Measurements from ENCODE around the gene GMEB2. TPM values are rescaled to one million over a fixed set of nuclear protein-coding genes. Genes with fewer than 3 reads are reported as not detected.
A peak's percentile ranks its signal among the peaks of the same experiment; 100 is the strongest.

GMEB2 gene
- total and polyA plus RNA-seq, 11 donors, result 4.3 to 10.0 (median 6.1) TPM

GRCh38 chr20:63570281-63571086 lies 56.4 kb downstream of the GMEB2 start:
- intact Hi-C loops (cut with DNase I), result no loop called here
- peak in 1 of 5 donors; percentile 19 for DNase-seq

GRCh38 chr20:63568986-63569949 lies 57.6 kb downstream of the GMEB2 start:
- DNase-seq (no peak), ATAC-seq (no peak)
- 91 to 94% (median 92%) methylated on average over 23 to 46 of the region's 46 CpGs for WGBS, 4 donors
- intact Hi-C loops (cut with DNase I), result no loop called here
- Histone ChIP-seq H3K36me3 (peaks cover 0 to 59% (median 19%) of the 10 kb centered on the region in 9 donors), H3K27me3 (peaks cover 0 to 10% (median 0%) of the 10 kb centered on the region in 9 donors), H3K4me1 (peaks cover 0 to 47% (median 11%) of the 10 kb centered on the region in 12 donors), H3K27ac (no peak overlapping the region), H3K9me3 (no peaks in the 10 kb centered on the region), H3K4me3 (peak overlapping the region in 1 of 12 donors; percentile 39)
- TF ChIP-seq, protein P1, sequence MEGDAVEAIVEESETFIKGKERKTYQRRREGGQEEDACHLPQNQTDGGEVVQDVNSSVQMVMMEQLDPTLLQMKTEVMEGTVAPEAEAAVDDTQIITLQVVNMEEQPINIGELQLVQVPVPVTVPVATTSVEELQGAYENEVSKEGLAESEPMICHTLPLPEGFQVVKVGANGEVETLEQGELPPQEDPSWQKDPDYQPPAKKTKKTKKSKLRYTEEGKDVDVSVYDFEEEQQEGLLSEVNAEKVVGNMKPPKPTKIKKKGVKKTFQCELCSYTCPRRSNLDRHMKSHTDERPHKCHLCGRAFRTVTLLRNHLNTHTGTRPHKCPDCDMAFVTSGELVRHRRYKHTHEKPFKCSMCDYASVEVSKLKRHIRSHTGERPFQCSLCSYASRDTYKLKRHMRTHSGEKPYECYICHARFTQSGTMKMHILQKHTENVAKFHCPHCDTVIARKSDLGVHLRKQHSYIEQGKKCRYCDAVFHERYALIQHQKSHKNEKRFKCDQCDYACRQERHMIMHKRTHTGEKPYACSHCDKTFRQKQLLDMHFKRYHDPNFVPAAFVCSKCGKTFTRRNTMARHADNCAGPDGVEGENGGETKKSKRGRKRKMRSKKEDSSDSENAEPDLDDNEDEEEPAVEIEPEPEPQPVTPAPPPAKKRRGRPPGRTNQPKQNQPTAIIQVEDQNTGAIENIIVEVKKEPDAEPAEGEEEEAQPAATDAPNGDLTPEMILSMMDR (IDR thresholded peaks at IDR 0.05), result no peak
- no peak for TF ChIP-seq POLR2A (IDR thresholded peaks at IDR 0.05)

More at GRCh38 chr20:63570281-63571086, 56.4 kb downstream of the GMEB2 start:
- no peak for ATAC-seq
- TF ChIP-seq, protein P1 (IDR thresholded peaks at IDR 0.05), result no peak
- TF ChIP-seq POLR2A (IDR thresholded peaks at IDR 0.05), result no peak
- Histone ChIP-seq H3K4me3 (no peak overlapping the region), H3K27me3 (peaks cover 0 to 10% (median 0%) of the 10 kb centered on the region in 9 donors), H3K9me3 (no peaks in the 10 kb centered on the region), H3K36me3 (peaks cover 0 to 47% (median 15%) of the 10 kb centered on the region in 9 donors), H3K4me1 (peaks cover 0 to 56% (median 16%) of the 10 kb centered on the region in 12 donors), H3K27ac (no peak overlapping the region)
- WGBS, 4 donors, result 92 to 95% (median 93%) methylated on average over 9 to 28 of the region's 28 CpGs

DNA sequence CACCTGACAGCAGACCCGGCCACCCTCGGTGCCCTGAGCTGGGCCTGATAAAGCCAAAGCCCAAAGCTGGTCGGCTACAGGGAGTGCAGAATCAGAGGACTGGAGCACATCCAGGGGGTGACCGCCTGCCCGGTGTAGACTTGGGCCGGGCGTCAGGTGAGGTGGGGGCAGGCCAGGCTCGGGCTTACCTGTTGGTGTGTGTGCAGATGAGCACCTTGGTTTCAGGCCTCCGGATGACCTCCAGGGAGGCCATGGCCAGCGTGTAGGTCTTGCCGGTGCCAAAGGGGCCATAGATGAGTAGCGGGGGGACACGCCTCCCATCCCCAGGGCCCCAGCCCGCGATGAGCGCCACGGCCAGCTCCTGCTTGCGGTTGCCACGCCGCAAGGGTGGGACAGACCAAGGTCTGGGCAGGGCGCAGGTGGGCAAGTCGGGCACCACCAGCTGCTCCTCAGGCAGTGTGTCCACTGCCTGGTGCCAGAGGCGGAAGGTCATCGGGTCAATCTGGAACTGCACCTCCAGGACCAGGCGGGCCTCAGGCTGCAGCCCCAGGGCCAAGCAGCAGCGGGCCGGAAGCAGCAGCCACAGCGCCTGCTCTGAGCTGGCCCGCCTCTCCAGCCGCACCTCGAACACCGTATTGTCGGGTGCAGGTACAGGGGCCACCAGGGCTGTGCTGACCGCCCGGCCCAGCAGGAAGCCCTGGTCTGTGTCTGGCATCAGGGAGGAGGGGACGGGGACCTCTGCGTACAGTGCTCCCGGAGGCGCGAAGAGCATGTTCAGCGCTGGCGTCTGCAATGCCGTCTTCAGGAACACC lies 58.5 kb downstream of the GMEB2 start:
- Histone ChIP-seq H3K4me3 (peak overlapping the region in 2 of 12 donors; percentile 3 to 39), H3K4me1 (peaks cover 0 to 43% (median 8%) of the 10 kb centered on the region in 12 donors), H3K27me3 (peaks cover 0 to 10% (median 0%) of the 10 kb centered on the region in 9 donors), H3K36me3 (peaks cover 0 to 68% (median 28%) of the 10 kb centered on the region in 9 donors), H3K27ac (peak overlapping the region in 1 of 12 donors; percentile 15), H3K9me3 (no peaks in the 10 kb centered on the region)
- ATAC-seq (peak in 1 of 4 donors; percentile 7), DNase-seq (no peak)
- 84 to 91% (median 88%) methylated on average over 25 to 43 of the region's 43 CpGs for WGBS, 4 donors
- intact Hi-C loops (cut with DNase I), result no loop called here
- TF ChIP-seq, protein P1 (IDR thresholded peaks at IDR 0.05), result no peak
- no peak for TF ChIP-seq POLR2A (IDR thresholded peaks at IDR 0.05)
